Tibial nerve (tissue), 4 donors: ENCODE measurements around the gene USP44.

Experiments
- CTCF ChIP-seq, 5 experiments: fragments of 200-600 bp in 3 of 5; fragments of 450-650 bp in 2 of 5; sonication (generic) in 3 of 5; IDR thresholded peaks; one replicate each; pipeline ENCODE4 v1.5.1; 2016 to 2019; ENCODE audit warnings: antibody characterized with exemption in 5 of 5, mild to moderate bottlenecking in 3 of 5, moderate library complexity in 2 of 5
- EP300 ChIP-seq, 2 donors: sonication (generic); formaldehyde crosslinking; IDR thresholded peaks; one replicate each; pipeline ENCODE4 v1.6.1; 2017; ENCODE audit warnings: antibody characterized with exemption in 2 of 2, mild to moderate bottlenecking in 1 of 2

GRCh38 chr12:95553197-95553943, 2.1 kb upstream of the USP44 start:
- TF ChIP-seq EP300 (IDR thresholded peaks at IDR 0.05) = no peak
- no peak for TF ChIP-seq CTCF (IDR thresholded peaks at IDR 0.05)
